Measurements from ENCODE around the gene PRSS53.

The PRSS53 gene

GRCh38 chr16:31120129-31120528 lies 31.4 kb upstream of the PRSS53 start:
- no peak overlapping the region for H3K9ac ChIP-seq

GRCh38 chr16:31118223-31119155 lies 29.7 kb upstream of the PRSS53 start:
- no peaks in the 10 kb centered on the region for H3K36me3 ChIP-seq (ENCODE audit: control insufficient read depth, insufficient read depth, low read length)

More at GRCh38 chr16:31120129-31120528, 31.4 kb upstream of the PRSS53 start:
- H3K27ac ChIP-seq, result no peak overlapping the region
- no peaks in the 10 kb centered on the region for H3K27me3 ChIP-seq (ENCODE audit: control insufficient read depth, insufficient read depth, low read length)
- no peak overlapping the region for H2AFZ ChIP-seq
- H3K9me3 ChIP-seq (ENCODE audit: control insufficient read depth, low read length), result no peaks in the 10 kb centered on the region
- no peak overlapping the region for H3K4me2 ChIP-seq (ENCODE audit: low read length)
- peaks cover 27% of the 10 kb centered on the region for H3K79me2 ChIP-seq
- TF ChIP-seq CTCF (IDR thresholded peaks at IDR 0.05), result no peak
- no peaks in the 10 kb centered on the region for H3K4me1 ChIP-seq
- H3K4me3 ChIP-seq (ENCODE audit: low read depth, low read length), result no peak overlapping the region
- H3K36me3 ChIP-seq (ENCODE audit: control insufficient read depth, insufficient read depth, low read length), result no peaks in the 10 kb centered on the region

GRCh38 chr16:31117384-31118222 lies 28.9 kb upstream of the PRSS53 start, which contains the start of gene KAT8:
KAT8 (plus strand) TSS chr16:31117664; CDS start chr16:31117682, 18 bp downstream.
- H3K4me1 ChIP-seq, result no peaks in the 10 kb centered on the region
- no peak for TF ChIP-seq CTCF (IDR thresholded peaks at IDR 0.05)

More at GRCh38 chr16:31118223-31119155, 29.7 kb upstream of the PRSS53 start:
- peak overlapping the region; percentile 82 for H3K4me3 ChIP-seq (ENCODE audit: low read depth, low read length)
- H2AFZ ChIP-seq, result peak overlapping the region; percentile 73
- H3K9ac ChIP-seq, result peak overlapping the region; percentile 83
- peak overlapping the region; percentile 80 for H3K4me2 ChIP-seq (ENCODE audit: low read length)
- no peak for TF ChIP-seq CTCF (IDR thresholded peaks at IDR 0.05)
- no peaks in the 10 kb centered on the region for H3K4me1 ChIP-seq
- no peaks in the 10 kb centered on the region for H3K9me3 ChIP-seq (ENCODE audit: control insufficient read depth, low read length)
- H3K27ac ChIP-seq, result peak overlapping the region; percentile 99
- peaks cover 27% of the 10 kb centered on the region for H3K79me2 ChIP-seq
- H3K27me3 ChIP-seq (ENCODE audit: control insufficient read depth, insufficient read depth, low read length), result no peaks in the 10 kb centered on the region

DNA sequence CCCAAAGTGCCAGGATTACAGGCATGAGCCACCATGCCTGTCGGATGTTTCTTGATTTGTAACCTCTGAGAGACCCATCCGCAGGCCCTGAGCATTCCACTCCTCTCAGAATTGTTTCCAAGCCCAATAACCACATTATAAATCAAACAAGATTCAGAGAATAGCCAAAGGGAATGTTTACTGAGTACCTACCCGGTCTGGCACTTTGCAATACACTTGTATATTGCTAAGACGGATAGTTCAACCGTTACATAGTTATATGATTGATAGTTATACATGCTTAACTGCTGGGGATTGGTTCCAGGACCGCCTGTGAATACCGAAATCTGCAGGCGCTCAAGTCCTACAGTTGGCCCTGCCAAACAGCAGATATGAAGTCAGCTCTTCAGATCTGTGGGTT lies 25.7 kb upstream of the PRSS53 start:
- Histone ChIP-seq H3K27ac (no peak overlapping the region), H3K27me3 (ENCODE audit: control insufficient read depth, insufficient read depth, low read length) (no peaks in the 10 kb centered on the region), H3K4me1 (no peaks in the 10 kb centered on the region), H3K9ac (no peak overlapping the region), H3K4me3 (ENCODE audit: low read depth, low read length) (no peak overlapping the region), H3K4me2 (ENCODE audit: low read length) (no peak overlapping the region), H2AFZ (no peak overlapping the region), H3K36me3 (ENCODE audit: control insufficient read depth, insufficient read depth, low read length) (no peaks in the 10 kb centered on the region), H3K79me2 (peaks cover 13% of the 10 kb centered on the region), H3K9me3 (ENCODE audit: control insufficient read depth, low read length) (no peaks in the 10 kb centered on the region)
- TF ChIP-seq CTCF (IDR thresholded peaks at IDR 0.05), result no peak

More at GRCh38 chr16:31117384-31118222, 28.9 kb upstream of the PRSS53 start, which contains the start of gene KAT8:
- H3K4me2 ChIP-seq (ENCODE audit: low read length), result peak within 1 kb of the TSS; percentile 80
- H3K36me3 ChIP-seq (ENCODE audit: control insufficient read depth, insufficient read depth, low read length), result no peaks in the 10 kb centered on the region
- peak within 1 kb of the TSS; percentile 83 for H3K9ac ChIP-seq
- H3K9me3 ChIP-seq (ENCODE audit: control insufficient read depth, low read length), result no peaks in the 10 kb centered on the region
- H3K79me2 ChIP-seq, result peaks cover 27% of the 10 kb centered on the region
- H3K27ac ChIP-seq, result peak within 1 kb of the TSS; percentile 99
- no peaks in the 10 kb centered on the region for H3K27me3 ChIP-seq (ENCODE audit: control insufficient read depth, insufficient read depth, low read length)
- peak within 1 kb of the TSS; percentile 82 for H3K4me3 ChIP-seq (ENCODE audit: low read depth, low read length)
- peak within 1 kb of the TSS; percentile 73 for H2AFZ ChIP-seq

Measured in parathyroid adenoma (tissue), 2 donors.